HepG2 (cell line): ENCODE measurements around the gene CCDC91. TPM values are rescaled to one million over a fixed set of nuclear protein-coding genes. Genes with fewer than 3 reads are reported as not detected.

ENCODE experiments used
- ATAC-seq: fragments of 200-7000 bp; cut with Tn5 transposase; 3 replicates; pipeline ENCODE4 v1.9.1; 2020; ENCODE audit warnings: mild to moderate bottlenecking, moderate library complexity
- BruUV-seq: library from RNA; stranded (reverse); fragments of 400-500 nt; replicated peaks from 2 replicates; lab custom pipeline; 2021; lab: Mats Ljungman, UMichigan
- CTCF ChIA-PET: fragments of 300-600 bp; formaldehyde crosslinking; extraction: SDS; loops from one replicate; lab custom pipeline; 2021; ENCODE audit warnings: low total read pairs, inconsistent platforms, low intra/inter-chr PET ratio; lab: Yijun Ruan, JAX
- POLR2A ChIA-PET: fragments of 350-600 bp; sonication (Branson Sonifier 250); formaldehyde crosslinking; loops from one replicate; lab custom pipeline; 2020; ENCODE audit warnings: antibody characterized with exemption, inconsistent platforms; lab: Yijun Ruan, JAX
- DNase-seq: peaks from one replicate; pipeline ENCODE4 v3.0.0-alpha.2; 2015; ENCODE audit warnings: low spot score
- FAIRE-seq: peaks from 3 replicates; lab custom pipeline; 2011; peaks lifted over from hg19 to GRCh38; lab: Jason Lieb, UNC
- H2AFZ ChIP-seq: one replicate; pipeline ENCODE4 v1.6.1; 2011; ENCODE audit warnings: low read length, inconsistent platforms
- H3K27ac ChIP-seq: fragments of 300-600 bp; 3 replicates; pipeline ENCODE4 v1.8.0; 2011; ENCODE audit warnings: mixed run types, mild to moderate bottlenecking, mixed read lengths, low read length, inconsistent platforms; ENCODE audit not compliant: insufficient read depth; ENCODE audit errors: extremely low read length
- H3K27me3 ChIP-seq, 2 experiments: fragments of 200-600 bp in 1 of 2; 2 replicates in 1 of 2; 3 replicates in 1 of 2; pipeline versions ENCODE4 v1.6.0 to v1.8.0; 2011; ENCODE audit warnings: low read length in 2 of 2, mild to moderate bottlenecking in 2 of 2, moderate library complexity in 2 of 2, inconsistent platforms in 1 of 2; ENCODE audit not compliant: insufficient read depth in 2 of 2, control insufficient read depth in 1 of 2
- H3K36me3 ChIP-seq, 2 experiments: fragments of 200-600 bp in 1 of 2; replicated peaks in 1 of 2; 2 replicates in 1 of 2; 3 replicates in 1 of 2; pipeline versions ENCODE4 v1.5.1 to v1.8.0; 2011; ENCODE audit warnings: low read length in 2 of 2, inconsistent platforms in 1 of 2; ENCODE audit not compliant: insufficient read depth in 2 of 2, control insufficient read depth in 1 of 2
- H3K4me1 ChIP-seq: 2 replicates; pipeline ENCODE4 v1.5.1; 2012; ENCODE audit warnings: low read length, inconsistent platforms; ENCODE audit not compliant: insufficient read depth
- H3K4me2 ChIP-seq: 2 replicates; pipeline ENCODE4 v1.6.0; 2011; ENCODE audit warnings: low read depth, low read length, inconsistent platforms
- H3K4me3 ChIP-seq, 3 experiments: fragments of 200-600 bp in 1 of 3; sonication (generic), shearing (Covaris generic) in 1 of 3; replicated peaks in 1 of 3; 2 replicates each; pipeline ENCODE4 v1.5.1; 2011 to 2016; ENCODE audit warnings: low read length in 3 of 3, inconsistent platforms in 2 of 3, low read depth in 2 of 3, mild to moderate bottlenecking in 2 of 3, control low read depth in 1 of 3, mixed read lengths in 1 of 3; ENCODE audit not compliant: insufficient read depth in 1 of 3
- H3K79me2 ChIP-seq: one replicate; pipeline ENCODE4 v1.6.1; 2011; ENCODE audit warnings: low read length, inconsistent platforms; ENCODE audit not compliant: insufficient read depth
- H3K9ac ChIP-seq: 2 replicates; pipeline ENCODE4 v1.6.0; 2011; ENCODE audit warnings: mild to moderate bottlenecking, low read depth, low read length, inconsistent platforms; ENCODE audit not compliant: insufficient read depth
- H3K9me3 ChIP-seq: 2 replicates; pipeline ENCODE4 v1.5.1; 2012; ENCODE audit warnings: mild to moderate bottlenecking, low read length
- H4K20me1 ChIP-seq: 2 replicates; pipeline ENCODE4 v1.6.0; 2011; ENCODE audit warnings: inconsistent platforms, mild to moderate bottlenecking, low read length, moderate library complexity; ENCODE audit not compliant: insufficient read depth
- EHMT2 ChIP-seq: fragments of 200-600 bp; sonication (generic); IDR thresholded peaks from 2 replicates; pipeline ENCODE4 v1.7.0; 2017; ENCODE audit warnings: antibody characterized with exemption, low read depth, low read length, borderline replicate concordance
- MIER2 ChIP-seq: IDR thresholded peaks from 2 replicates; pipeline ENCODE4 v1.6.1; 2016; ENCODE audit warnings: missing biosample characterization, missing genetic modification reagents
- ZNF589 ChIP-seq: sonication (generic); formaldehyde crosslinking; conservative IDR thresholded peaks from 2 replicates; pipeline ENCODE4 v1.8.0; 2022; ENCODE audit warnings: mild to moderate bottlenecking, moderate library complexity, missing genetic modification reagents
- ZSCAN12 ChIP-seq: sonication (generic); formaldehyde crosslinking; IDR thresholded peaks from 2 replicates; pipeline ENCODE4 v1.9.0; 2021; ENCODE audit warnings: mild to moderate bottlenecking, missing genetic modification reagents
- ZSCAN9 ChIP-seq: IDR thresholded peaks from 2 replicates; pipeline ENCODE4 v1.6.1; 2016; ENCODE audit warnings: borderline replicate concordance
- WGBS: methylation state at CpG from one replicate; pipeline ENCODE4 v1.1.6; 2017; ENCODE audit warnings: low lambda C conversion rate; 5-methylcytosine and 5-hydroxymethylcytosine counted together
- in situ Hi-C: cut with HindIII; loops from 2 replicates; pipeline ENCODE4 v1.10.0; 2017; ENCODE audit warnings: low pct_unique_long_range_greater_than_20kb; ENCODE audit not compliant: extremely low pct_ligation_motif_present
- intact Hi-C: fragments of 100-400 bp; cut with micrococcal nuclease; formaldehyde crosslinking; loops from one replicate; pipeline ENCODE4 v1.10.0; 2022; ENCODE audit not compliant: unreplicated experiment
- polyA plus RNA-seq, 8 experiments: library from polyadenylated mRNA; depleted of rRNA in 3 of 8; stranded (reverse) in 7 of 8; unstranded in 1 of 8; fragments of >200 nt; fragmentation: Illumina TruSeq in 4 of 8; extraction: Trizol in 4 of 8; gene quantifications; 2 replicates each; pipeline versions ENCODE4 v1.2.1 to v1.2.3, GENCODE V29; 2011 to 2016; ENCODE audit warnings: low read depth in 4 of 8, missing spikeins in 1 of 8, mixed read lengths in 1 of 8; ENCODE audit not compliant: insufficient read depth in 1 of 8
- total RNA-seq, 5 experiments: library from RNA; depleted of rRNA; stranded (reverse); fragments of >200 nt; fragmentation: Illumina TruSeq; extraction: Trizol; gene quantifications; 2 replicates each; pipeline ENCODE4 v1.2.3, GENCODE V29; 2016; ENCODE audit warnings: low read depth in 1 of 5
- TF ChIP-seq, protein P1 (sequence below): sonication (generic); formaldehyde crosslinking; IDR thresholded peaks from 2 replicates; pipeline ENCODE4 v1.4.0; 2020; ENCODE audit warnings: missing genetic modification reagents
- TF ChIP-seq, protein P2 (sequence below): sonication (generic); formaldehyde crosslinking; conservative IDR thresholded peaks from 2 replicates; pipeline ENCODE4 v1.8.0; 2022; ENCODE audit warnings: mild to moderate bottlenecking, moderate library complexity, missing genetic modification reagents
- TF ChIP-seq, protein P3 (sequence below): sonication (generic); formaldehyde crosslinking; IDR thresholded peaks from 2 replicates; pipeline ENCODE4 v1.4.0; 2020; ENCODE audit warnings: missing genetic modification reagents
- TF ChIP-seq, protein P4 (sequence below): sonication (generic); formaldehyde crosslinking; IDR thresholded peaks from 2 replicates; pipeline ENCODE4 v1.4.0; 2020; ENCODE audit warnings: mild to moderate bottlenecking, missing genetic modification reagents
- TF ChIP-seq, protein P5 (sequence below): sonication (generic); formaldehyde crosslinking; conservative IDR thresholded peaks from 2 replicates; pipeline ENCODE4 v1.4.0; 2020; ENCODE audit warnings: missing genetic modification reagents
- TF ChIP-seq, protein P6 (sequence below): sonication (generic); formaldehyde crosslinking; IDR thresholded peaks from 2 replicates; pipeline ENCODE4 v1.5.0; 2020; ENCODE audit warnings: mild to moderate bottlenecking, missing genetic modification reagents, borderline replicate concordance

CCDC91 gene
- total and polyA plus RNA-seq, 2 of the 13 experiments (the other 11 are each of a cell fraction or from before 2014, with no cell fraction given) = 9.8 to 15.8 TPM

DNA sequence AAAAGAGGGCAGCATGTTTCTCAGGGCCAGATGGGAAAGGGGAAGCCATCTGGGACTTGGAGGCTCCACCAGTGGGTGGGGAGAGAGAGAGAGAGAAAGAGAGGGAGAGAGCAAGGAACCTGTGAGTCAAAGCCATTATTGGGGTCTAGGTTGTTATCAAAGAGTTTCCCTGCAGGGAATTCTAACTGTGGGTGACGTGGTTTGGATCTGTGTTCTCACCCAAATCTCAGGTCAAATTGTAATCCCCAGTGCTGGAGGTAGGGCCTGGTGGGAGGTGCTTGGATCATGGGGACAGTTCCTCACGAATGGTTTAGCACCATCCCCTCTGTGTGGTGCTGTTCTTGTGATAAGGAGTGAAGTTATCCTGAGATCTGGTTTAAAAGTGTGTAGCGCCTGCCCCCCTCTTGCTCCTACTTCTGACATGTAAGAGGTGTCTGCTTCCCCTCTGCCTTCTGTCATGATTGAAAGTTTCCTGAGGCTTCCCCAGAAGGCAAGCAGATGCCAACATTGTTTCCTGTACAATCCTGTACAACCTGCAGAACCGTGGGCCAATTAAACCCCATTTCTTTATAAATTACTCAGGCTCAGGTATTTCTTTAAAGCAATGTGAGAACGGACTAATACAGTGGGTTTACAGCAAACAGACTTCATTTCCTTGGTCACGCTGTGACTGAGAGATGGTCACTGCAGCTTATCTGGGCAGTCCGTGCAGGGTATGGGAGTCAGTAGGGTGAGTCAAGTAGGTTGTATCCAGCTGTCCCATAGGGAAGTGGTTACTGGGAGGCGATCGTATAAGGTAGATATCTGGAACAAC is 52.4 kb downstream of the CCDC91 start:
- 85% methylated on average over 9 of the region's 9 CpGs for WGBS
- ChIA-PET POLR2A (no interaction called here), CTCF (no interaction called here)
- no peak overlapping the region for H3K4me2 ChIP-seq
- H4K20me1 ChIP-seq = no peaks in the 10 kb centered on the region
- no peak overlapping the region for H2AFZ ChIP-seq
- H3K9me3 ChIP-seq = no peaks in the 10 kb centered on the region
- FAIRE-seq (no peak), ATAC-seq (no peak), DNase-seq (no peak)
- BruUV-seq = no TSS peak
- H3K79me2 ChIP-seq = no peaks in the 10 kb centered on the region
- H3K4me1 ChIP-seq = no peaks in the 10 kb centered on the region
- in situ Hi-C loops = no loop called here
- intact Hi-C loops = no loop called here
- no peak overlapping the region for H3K9ac ChIP-seq
- no peaks in the 10 kb centered on the region for H3K36me3 ChIP-seq
- no peak overlapping the region for H3K4me3 ChIP-seq
- no peaks in the 10 kb centered on the region for H3K27me3 ChIP-seq
- H3K27ac ChIP-seq = no peak overlapping the region
- TF ChIP-seq, protein P1, sequence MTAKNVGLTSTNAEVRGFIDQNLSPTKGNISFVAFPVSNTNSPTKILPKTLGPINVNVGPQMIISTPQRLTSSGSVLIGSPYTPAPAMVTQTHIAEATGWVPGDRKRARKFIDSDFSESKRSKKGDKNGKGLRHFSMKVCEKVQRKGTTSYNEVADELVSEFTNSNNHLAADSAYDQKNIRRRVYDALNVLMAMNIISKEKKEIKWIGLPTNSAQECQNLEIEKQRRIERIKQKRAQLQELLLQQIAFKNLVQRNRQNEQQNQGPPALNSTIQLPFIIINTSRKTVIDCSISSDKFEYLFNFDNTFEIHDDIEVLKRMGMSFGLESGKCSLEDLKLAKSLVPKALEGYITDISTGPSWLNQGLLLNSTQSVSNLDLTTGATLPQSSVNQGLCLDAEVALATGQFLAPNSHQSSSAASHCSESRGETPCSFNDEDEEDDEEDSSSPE (CRISPR knock-in tag) = no peak
- TF ChIP-seq, protein P2, sequence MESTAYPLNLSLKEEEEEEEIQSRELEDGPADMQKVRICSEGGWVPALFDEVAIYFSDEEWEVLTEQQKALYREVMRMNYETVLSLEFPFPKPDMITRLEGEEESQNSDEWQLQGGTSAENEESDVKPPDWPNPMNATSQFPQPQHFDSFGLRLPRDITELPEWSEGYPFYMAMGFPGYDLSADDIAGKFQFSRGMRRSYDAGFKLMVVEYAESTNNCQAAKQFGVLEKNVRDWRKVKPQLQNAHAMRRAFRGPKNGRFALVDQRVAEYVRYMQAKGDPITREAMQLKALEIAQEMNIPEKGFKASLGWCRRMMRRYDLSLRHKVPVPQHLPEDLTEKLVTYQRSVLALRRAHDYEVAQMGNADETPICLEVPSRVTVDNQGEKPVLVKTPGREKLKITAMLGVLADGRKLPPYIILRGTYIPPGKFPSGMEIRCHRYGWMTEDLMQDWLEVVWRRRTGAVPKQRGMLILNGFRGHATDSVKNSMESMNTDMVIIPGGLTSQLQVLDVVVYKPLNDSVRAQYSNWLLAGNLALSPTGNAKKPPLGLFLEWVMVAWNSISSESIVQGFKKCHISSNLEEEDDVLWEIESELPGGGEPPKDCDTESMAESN (CRISPR knock-in tag) = no peak
- no peak for TF ChIP-seq ZSCAN12
- no peak for TF ChIP-seq ZSCAN9 (CRISPR knock-in tag)
- TF ChIP-seq, protein P3, sequence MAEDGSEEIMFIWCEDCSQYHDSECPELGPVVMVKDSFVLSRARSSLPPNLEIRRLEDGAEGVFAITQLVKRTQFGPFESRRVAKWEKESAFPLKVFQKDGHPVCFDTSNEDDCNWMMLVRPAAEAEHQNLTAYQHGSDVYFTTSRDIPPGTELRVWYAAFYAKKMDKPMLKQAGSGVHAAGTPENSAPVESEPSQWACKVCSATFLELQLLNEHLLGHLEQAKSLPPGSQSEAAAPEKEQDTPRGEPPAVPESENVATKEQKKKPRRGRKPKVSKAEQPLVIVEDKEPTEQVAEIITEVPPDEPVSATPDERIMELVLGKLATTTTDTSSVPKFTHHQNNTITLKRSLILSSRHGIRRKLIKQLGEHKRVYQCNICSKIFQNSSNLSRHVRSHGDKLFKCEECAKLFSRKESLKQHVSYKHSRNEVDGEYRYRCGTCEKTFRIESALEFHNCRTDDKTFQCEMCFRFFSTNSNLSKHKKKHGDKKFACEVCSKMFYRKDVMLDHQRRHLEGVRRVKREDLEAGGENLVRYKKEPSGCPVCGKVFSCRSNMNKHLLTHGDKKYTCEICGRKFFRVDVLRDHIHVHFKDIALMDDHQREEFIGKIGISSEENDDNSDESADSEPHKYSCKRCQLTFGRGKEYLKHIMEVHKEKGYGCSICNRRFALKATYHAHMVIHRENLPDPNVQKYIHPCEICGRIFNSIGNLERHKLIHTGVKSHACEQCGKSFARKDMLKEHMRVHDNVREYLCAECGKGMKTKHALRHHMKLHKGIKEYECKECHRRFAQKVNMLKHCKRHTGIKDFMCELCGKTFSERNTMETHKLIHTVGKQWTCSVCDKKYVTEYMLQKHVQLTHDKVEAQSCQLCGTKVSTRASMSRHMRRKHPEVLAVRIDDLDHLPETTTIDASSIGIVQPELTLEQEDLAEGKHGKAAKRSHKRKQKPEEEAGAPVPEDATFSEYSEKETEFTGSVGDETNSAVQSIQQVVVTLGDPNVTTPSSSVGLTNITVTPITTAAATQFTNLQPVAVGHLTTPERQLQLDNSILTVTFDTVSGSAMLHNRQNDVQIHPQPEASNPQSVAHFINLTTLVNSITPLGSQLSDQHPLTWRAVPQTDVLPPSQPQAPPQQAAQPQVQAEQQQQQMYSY (CRISPR knock-in tag) = no peak
- TF ChIP-seq, protein P4, sequence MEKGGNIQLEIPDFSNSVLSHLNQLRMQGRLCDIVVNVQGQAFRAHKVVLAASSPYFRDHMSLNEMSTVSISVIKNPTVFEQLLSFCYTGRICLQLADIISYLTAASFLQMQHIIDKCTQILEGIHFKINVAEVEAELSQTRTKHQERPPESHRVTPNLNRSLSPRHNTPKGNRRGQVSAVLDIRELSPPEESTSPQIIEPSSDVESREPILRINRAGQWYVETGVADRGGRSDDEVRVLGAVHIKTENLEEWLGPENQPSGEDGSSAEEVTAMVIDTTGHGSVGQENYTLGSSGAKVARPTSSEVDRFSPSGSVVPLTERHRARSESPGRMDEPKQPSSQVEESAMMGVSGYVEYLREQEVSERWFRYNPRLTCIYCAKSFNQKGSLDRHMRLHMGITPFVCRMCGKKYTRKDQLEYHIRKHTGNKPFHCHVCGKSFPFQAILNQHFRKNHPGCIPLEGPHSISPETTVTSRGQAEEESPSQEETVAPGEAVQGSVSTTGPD (CRISPR knock-in tag) = no peak
- no peak for TF ChIP-seq MIER2
- TF ChIP-seq, protein P5, sequence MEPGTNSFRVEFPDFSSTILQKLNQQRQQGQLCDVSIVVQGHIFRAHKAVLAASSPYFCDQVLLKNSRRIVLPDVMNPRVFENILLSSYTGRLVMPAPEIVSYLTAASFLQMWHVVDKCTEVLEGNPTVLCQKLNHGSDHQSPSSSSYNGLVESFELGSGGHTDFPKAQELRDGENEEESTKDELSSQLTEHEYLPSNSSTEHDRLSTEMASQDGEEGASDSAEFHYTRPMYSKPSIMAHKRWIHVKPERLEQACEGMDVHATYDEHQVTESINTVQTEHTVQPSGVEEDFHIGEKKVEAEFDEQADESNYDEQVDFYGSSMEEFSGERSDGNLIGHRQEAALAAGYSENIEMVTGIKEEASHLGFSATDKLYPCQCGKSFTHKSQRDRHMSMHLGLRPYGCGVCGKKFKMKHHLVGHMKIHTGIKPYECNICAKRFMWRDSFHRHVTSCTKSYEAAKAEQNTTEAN = no peak
- TF ChIP-seq, protein P6, sequence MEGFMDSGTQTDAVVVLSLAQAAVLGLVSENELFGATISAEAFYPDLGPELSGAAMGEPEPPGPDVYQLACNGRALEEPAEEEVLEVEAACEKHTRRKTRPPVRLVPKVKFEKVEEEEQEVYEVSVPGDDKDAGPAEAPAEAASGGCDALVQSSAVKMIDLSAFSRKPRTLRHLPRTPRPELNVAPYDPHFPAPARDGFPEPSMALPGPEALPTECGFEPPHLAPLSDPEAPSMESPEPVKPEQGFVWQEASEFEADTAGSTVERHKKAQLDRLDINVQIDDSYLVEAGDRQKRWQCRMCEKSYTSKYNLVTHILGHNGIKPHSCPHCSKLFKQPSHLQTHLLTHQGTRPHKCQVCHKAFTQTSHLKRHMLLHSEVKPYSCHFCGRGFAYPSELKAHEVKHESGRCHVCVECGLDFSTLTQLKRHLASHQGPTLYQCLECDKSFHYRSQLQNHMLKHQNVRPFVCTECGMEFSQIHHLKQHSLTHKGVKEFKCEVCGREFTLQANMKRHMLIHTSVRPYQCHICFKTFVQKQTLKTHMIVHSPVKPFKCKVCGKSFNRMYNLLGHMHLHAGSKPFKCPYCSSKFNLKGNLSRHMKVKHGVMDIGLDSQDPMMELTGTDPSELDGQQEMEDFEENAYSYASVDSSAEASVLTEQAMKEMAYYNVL = no peak
- TF ChIP-seq ZNF589 (CRISPR knock-in tag) = no peak
- TF ChIP-seq EHMT2 = no peak
